K562 (cell line): ENCODE results near the gene FBXO21. TPM values are rescaled to one million over a fixed set of nuclear protein-coding genes. Genes with fewer than 3 reads are reported as not detected.

ENCODE experiments used
- ATAC-seq: fragments of 200-7000 bp; cut with Tn5 transposase; 3 replicates; pipeline ENCODE4 v1.9.1; 2020; ENCODE audit warnings: moderate library complexity
- BruUV-seq: library from RNA; stranded (reverse); fragments of 400-500 nt; replicated peaks from 2 replicates; lab custom pipeline; 2021; lab: Mats Ljungman, UMichigan
- CTCF ChIA-PET: fragments of 300-600 bp; formaldehyde crosslinking; extraction: SDS; loops from one replicate; lab custom pipeline; 2021; ENCODE audit warnings: low intra/inter-chr PET ratio; lab: Yijun Ruan, JAX
- POLR2A ChIA-PET: fragments of 300-600, 350-650 bp; sonication (Branson Sonifier 250); formaldehyde crosslinking; extraction: SDS; loops from one replicate; lab custom pipeline; 2021; ENCODE audit warnings: antibody characterized with exemption, inconsistent platforms; lab: Yijun Ruan, JAX
- DNase-seq, 4 experiments: peaks; one replicate each; pipeline versions ENCODE4 v3.0.0 to v3.0.0-alpha.2; 2011 to 2018; ENCODE audit warnings: low spot score in 3 of 4, mixed read lengths in 3 of 4; ENCODE audit errors: extremely low read depth in 1 of 4
- FAIRE-seq: peaks from 2 replicates; lab custom pipeline; 2011; peaks lifted over from hg19 to GRCh38; lab: Jason Lieb, UNC
- H2AFZ ChIP-seq: 2 replicates; pipeline ENCODE4 v1.6.0; 2011; ENCODE audit warnings: low read depth, low read length, control low read depth, inconsistent platforms
- H3K27ac ChIP-seq: fragments of 200-600 bp; 3 replicates; pipeline ENCODE4 v1.8.0; 2011; ENCODE audit warnings: low read depth, mild to moderate bottlenecking, control low read depth, inconsistent platforms, low read length, moderate library complexity, mixed read lengths; ENCODE audit errors: extremely low read depth
- H3K27me3 ChIP-seq, 2 experiments: fragments of 300-600 bp in 1 of 2; 2 replicates in 1 of 2; 3 replicates in 1 of 2; pipeline versions ENCODE4 v1.6.0 to v1.8.0; 2011; ENCODE audit warnings: inconsistent platforms in 2 of 2, low read length in 2 of 2, mild to moderate bottlenecking in 1 of 2, mixed read lengths in 1 of 2, moderate library complexity in 1 of 2; ENCODE audit not compliant: control insufficient read depth in 2 of 2, insufficient read depth in 2 of 2
- H3K36me3 ChIP-seq: fragments of 300-600 bp; 3 replicates; pipeline ENCODE4 v1.8.0; 2011; ENCODE audit warnings: mild to moderate bottlenecking, low read length, inconsistent platforms; ENCODE audit not compliant: control insufficient read depth, insufficient read depth
- H3K4me1 ChIP-seq, 2 experiments: fragments of 200-600 bp in 1 of 2; replicated peaks in 1 of 2; 2 replicates in 1 of 2; 3 replicates in 1 of 2; pipeline versions ENCODE4 v1.5.1 to v1.8.0; 2011; ENCODE audit warnings: inconsistent platforms in 2 of 2, low read length in 2 of 2, mild to moderate bottlenecking in 1 of 2, mixed read lengths in 1 of 2, moderate library complexity in 1 of 2; ENCODE audit not compliant: control insufficient read depth in 2 of 2, insufficient read depth in 2 of 2
- H3K4me2 ChIP-seq: 2 replicates; pipeline ENCODE4 v1.6.1; 2011; ENCODE audit warnings: low read length, control low read depth, inconsistent platforms, mixed read lengths; ENCODE audit not compliant: insufficient read depth
- H3K4me3 ChIP-seq: fragments of 200-600 bp; sonication (generic), shearing (Covaris generic); 2 replicates; pipeline ENCODE4 v1.5.1; 2016; ENCODE audit warnings: control low read depth, inconsistent platforms
- H3K79me2 ChIP-seq: fragments of 200-600 bp; 3 replicates; pipeline ENCODE4 v1.8.0; 2011; ENCODE audit warnings: low read length, inconsistent platforms; ENCODE audit not compliant: control insufficient read depth, insufficient read depth
- H3K9ac ChIP-seq, 2 experiments: 2 replicates each; pipeline versions ENCODE4 v1.6.0 to v1.6.1; 2011; ENCODE audit warnings: low read depth in 2 of 2, low read length in 2 of 2, control low read depth in 1 of 2, inconsistent platforms in 1 of 2, mild to moderate bottlenecking in 1 of 2, mixed read lengths in 1 of 2; ENCODE audit not compliant: insufficient read depth in 1 of 2
- H3K9me1 ChIP-seq: one replicate; pipeline ENCODE4 v1.6.0; 2011; ENCODE audit warnings: inconsistent platforms, mild to moderate bottlenecking, low read length, moderate library complexity; ENCODE audit not compliant: control insufficient read depth, insufficient read depth
- H3K9me3 ChIP-seq: replicated peaks from 2 replicates; pipeline ENCODE4 v1.5.1; 2011; ENCODE audit warnings: low read depth, low read length, inconsistent platforms; ENCODE audit not compliant: control insufficient read depth, insufficient read depth
- H4K20me1 ChIP-seq: replicated peaks from 2 replicates; pipeline ENCODE4 v1.6.1; 2011; ENCODE audit warnings: low read length, inconsistent platforms, mixed read lengths; ENCODE audit not compliant: control insufficient read depth, insufficient read depth
- FOXM1 ChIP-seq, 2 experiments: fragments of 450-650 bp in 1 of 2; sonication (generic) in 1 of 2; formaldehyde crosslinking in 1 of 2; IDR thresholded peaks; 2 replicates each; pipeline versions ENCODE4 v1.6.1 to v1.9.0; 2017 to 2022; ENCODE audit warnings: low read depth in 2 of 2, mild to moderate bottlenecking in 2 of 2, missing genetic modification reagents in 1 of 2, moderate library complexity in 1 of 2
- RREB1 ChIP-seq: fragments of 250-450 bp; sonication (Bioruptor Pico); IDR thresholded peaks from 2 replicates; pipeline ENCODE4 v1.4.0; 2020
- RUNX1 ChIP-seq: sonication (generic); IDR thresholded peaks from 2 replicates; pipeline ENCODE4 v1.6.1; 2016; ENCODE audit warnings: antibody characterized with exemption, low read depth
- ZNF75A ChIP-seq: fragments of 450-650 bp; formaldehyde crosslinking; IDR thresholded peaks from 2 replicates; pipeline ENCODE4 v1.4.0; 2020; ENCODE audit warnings: mild to moderate bottlenecking
- WGBS: fragments of 100-300 bp; shearing (Covaris generic); methylation state at CpG from one replicate; pipeline ENCODE4 v1.1.6; 2016; ENCODE audit warnings: low coverage, mixed read lengths; ENCODE audit not compliant: insufficient coverage; ENCODE audit errors: missing lambda C conversion rate; 5-methylcytosine and 5-hydroxymethylcytosine counted together
- in situ Hi-C: fragments of 300-500 bp; cut with MboI; formaldehyde crosslinking; loops from 4 replicates; pipeline ENCODE4 v1.15.0; 2018; ENCODE audit warnings: inconsistent platforms, mixed read lengths
- intact Hi-C: fragments of 100-400 bp; cut with micrococcal nuclease; formaldehyde crosslinking; loops from 2 replicates; pipeline ENCODE4 v1.14.2; 2022
- polyA plus RNA-seq, 8 experiments: library from polyadenylated mRNA; depleted of rRNA in 4 of 8; stranded (reverse) in 5 of 8; unstranded in 3 of 8; fragments of >200 nt; fragmentation: Nextera tagmentation in 2 of 8; fragmentation: Illumina TruSeq in 1 of 8; extraction: Ambion mirVana in 2 of 8; extraction: Trizol in 1 of 8; gene quantifications; 2 replicates each; pipeline versions ENCODE4 v1.2.1 to v1.2.3, GENCODE V29; 2011 to 2014; ENCODE audit warnings: inconsistent platforms in 1 of 8, missing spikeins in 1 of 8
- total RNA-seq, 7 experiments: library from RNA; depleted of rRNA in 6 of 7; stranded (reverse); fragments of >200 nt in 6 of 7; fragmentation: Illumina TruSeq in 2 of 7; extraction: Trizol in 2 of 7; gene quantifications; 2 replicates each; pipeline versions ENCODE4 v1.2.1 to v1.2.3, GENCODE V29; 2011 to 2021; ENCODE audit warnings: low replicate concordance in 1 of 7

Gene FBXO21
- total and polyA plus RNA-seq, 9 of the 15 experiments (the other 6 are each of a cell fraction or from before 2014, with no cell fraction given): 3.0 to 50.9 (median 9.1) TPM

DNA sequence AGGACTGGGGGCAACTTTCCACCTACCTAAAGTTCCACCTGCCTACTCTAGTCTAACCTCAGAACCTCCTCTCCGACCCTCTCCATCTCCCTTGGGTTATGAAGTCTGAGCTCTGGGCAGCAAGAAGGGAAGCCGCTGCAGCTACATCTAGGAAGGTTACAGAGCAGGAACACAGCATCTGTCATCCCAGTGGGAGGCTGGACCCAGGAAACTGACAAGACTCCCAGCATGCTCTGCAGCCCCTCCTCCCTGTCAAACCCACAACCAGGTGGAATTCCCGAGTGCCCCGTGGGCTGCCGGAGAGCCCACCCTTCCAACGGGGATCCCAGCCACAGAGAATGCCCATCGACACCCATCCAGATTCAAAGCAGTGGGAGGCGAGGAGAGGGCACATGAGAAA is 93.1 kb downstream of the FBXO21 start:
- Histone ChIP-seq H3K79me2 (peaks cover 32% of the 10 kb centered on the region), H3K27ac (no peak overlapping the region), H3K36me3 (no peaks in the 10 kb centered on the region), H3K4me1 (peaks cover 10 to 33% of the 10 kb centered on the region in 2 experiments), H3K4me3 (no peak overlapping the region), H4K20me1 (peaks cover 5% of the 10 kb centered on the region), H3K9ac (peak overlapping the region in 1 of 2 experiments; percentile 83; a peak in 2 of 4 replicates), H2AFZ (no peak overlapping the region), H3K9me1 (no peaks in the 10 kb centered on the region), H3K4me2 (no peak overlapping the region), H3K27me3 (peaks cover 2 to 17% of the 10 kb centered on the region in 2 experiments; a peak in 3 of 5 replicates), H3K9me3 (no peaks in the 10 kb centered on the region)
- WGBS: 43% methylated on average over 8 of the region's 8 CpGs
- no peak for FAIRE-seq
- ChIA-PET CTCF (no interaction called here), POLR2A (interaction anchor here (0.6 to 2.0 kb wide), 3 partner anchors 9 to 135 kb away, joined by 3 to 10 read pairs (median 9); no protein-coding TSS in a partner anchor)
- TSS peak; percentile 38 for BruUV-seq
- in situ Hi-C loops (no loop called here), intact Hi-C loops (no loop called here)
- ATAC-seq: no peak
- DNase-seq: no peak
- TF ChIP-seq ZNF75A (CRISPR knock-in tag): no peak
- TF ChIP-seq RUNX1: no peak
- no peak for TF ChIP-seq RREB1 (CRISPR knock-in tag)
- no peak for TF ChIP-seq FOXM1 (IDR thresholded peaks at IDR 0.05; ENCODE audit: low read depth)
- no peak for TF ChIP-seq FOXM1 (CRISPR knock-in tag; IDR thresholded peaks at IDR 0.05; ENCODE audit: low read depth)
